Activated CD4-positive, alpha-beta memory T cell treated with anti-CD3 and anti-CD28 coated beads for 36 hours (primary cell): ENCODE results near the gene DNER. TPM values are rescaled to one million over a fixed set of nuclear protein-coding genes. Genes with fewer than 3 reads are reported as not detected.

Source experiments
- CTCF ChIA-PET: fragments of 350-600 bp; sonication (Branson Sonifier 250); formaldehyde crosslinking; loops from one replicate; lab custom pipeline; 2021; ENCODE audit warnings: antibody characterized with exemption, inconsistent platforms; lab: Charles Lee
- POLR2A ChIA-PET: fragments of 350-600 bp; sonication (Branson Sonifier 250); formaldehyde crosslinking; loops from one replicate; lab custom pipeline; 2021; ENCODE audit warnings: antibody characterized with exemption; lab: Charles Lee
- DNase-seq: peaks from one replicate; pipeline ENCODE4 v3.0.0-alpha.2; 2020
- H3K27ac Mint-ChIP-seq: one replicate; pipeline ENCODE4 v1.8.0; 2021; ENCODE audit warnings: mixed read lengths
- H3K27me3 Mint-ChIP-seq: one replicate; pipeline ENCODE4 v1.8.0; 2021; ENCODE audit warnings: mixed read lengths
- H3K36me3 Mint-ChIP-seq: one replicate; pipeline ENCODE4 v1.8.0; 2021; ENCODE audit warnings: mixed read lengths
- H3K4me1 Mint-ChIP-seq: one replicate; pipeline ENCODE4 v1.8.0; 2021; ENCODE audit warnings: low read depth, mixed read lengths
- H3K4me3 Mint-ChIP-seq: one replicate; pipeline ENCODE4 v1.8.0; 2021; ENCODE audit warnings: mild to moderate bottlenecking, mixed read lengths
- H3K9me3 Mint-ChIP-seq: one replicate; pipeline ENCODE4 v1.8.0; 2021; ENCODE audit warnings: mixed read lengths
- intact Hi-C: fragments of 100-400 bp; cut with micrococcal nuclease; formaldehyde crosslinking; loops from one replicate; pipeline ENCODE4 v1.15.1; 2023
- total RNA-seq, 2 experiments: library from RNA; stranded (reverse); gene quantifications; one replicate each; pipeline ENCODE4 v1.2.3, GENCODE V29; 2021

Gene DNER
- total RNA-seq, 2 experiments from 2014 or later = not detected

DNA sequence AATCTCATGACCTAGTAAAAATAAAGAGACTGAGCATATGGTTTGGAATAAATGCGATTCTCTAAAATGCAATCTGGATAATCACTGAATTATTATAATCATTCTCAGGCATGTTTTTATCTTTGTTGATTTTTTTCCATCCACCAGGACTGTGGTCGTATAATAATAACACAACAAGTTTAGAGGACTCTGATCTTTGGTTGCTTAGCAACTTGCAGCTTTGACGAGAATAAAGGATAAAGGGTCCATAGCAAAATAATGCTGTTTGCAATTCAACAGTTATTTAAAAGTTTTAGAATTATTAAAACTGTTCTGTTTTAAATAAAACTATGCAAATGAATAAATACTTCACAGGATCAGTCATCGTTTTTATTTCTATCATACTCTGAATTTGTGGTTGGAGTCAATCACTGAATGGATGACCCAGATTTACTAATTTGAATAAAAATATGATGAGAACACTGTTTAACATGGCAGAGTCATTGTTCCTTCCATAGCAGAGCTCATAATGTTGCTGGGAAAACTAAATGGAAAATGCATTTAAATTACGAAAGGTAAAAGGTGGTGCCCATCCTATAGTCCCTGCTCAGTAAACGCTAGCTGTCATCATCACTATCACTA is 29.3 kb downstream of the DNER start:
- Mint-ChIP-seq H3K9me3 (no peaks in the 10 kb centered on the region), H3K4me1 (no peaks in the 10 kb centered on the region), H3K27me3 (peaks cover 20% of the 10 kb centered on the region), H3K4me3 (no peak overlapping the region), H3K36me3 (no peaks in the 10 kb centered on the region), H3K27ac (no peak overlapping the region)
- CTCF ChIA-PET = no interaction called here
- intact Hi-C loops = no loop called here
- no peak for DNase-seq
- POLR2A ChIA-PET = no interaction called here

DNA sequence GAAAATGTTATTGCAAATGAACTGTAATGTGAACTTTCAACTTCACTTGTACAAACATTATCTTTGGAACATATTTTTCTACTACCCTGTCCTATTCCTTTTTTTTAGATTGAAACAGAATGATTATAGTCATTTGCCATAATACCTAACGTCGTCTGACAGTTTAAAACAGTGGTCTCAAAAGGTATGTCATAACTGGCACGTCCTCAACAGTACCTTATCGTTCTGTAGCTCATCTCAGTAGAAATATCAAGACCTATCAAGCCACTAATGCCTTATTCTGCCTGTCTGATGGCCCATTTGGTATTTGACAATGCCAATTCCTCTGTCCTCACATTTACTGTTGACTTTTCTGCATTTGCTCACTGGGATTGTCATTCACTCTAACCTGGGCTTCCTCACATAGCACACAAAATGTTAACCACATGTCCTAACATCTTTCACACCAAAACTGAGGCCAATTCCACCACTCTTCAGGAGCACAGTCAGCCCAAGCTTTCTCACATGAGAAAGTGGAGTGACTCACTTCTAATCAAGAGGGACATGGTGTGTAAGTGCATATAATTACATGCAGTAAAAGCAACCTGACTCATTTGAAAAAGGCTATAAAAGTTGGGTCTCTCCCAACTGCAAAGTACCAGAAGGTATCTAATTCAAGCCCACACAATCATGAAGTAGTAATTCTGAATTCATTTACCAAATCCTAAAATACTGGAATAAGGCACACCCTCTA is 34.8 kb downstream of the DNER start:
- Mint-ChIP-seq H3K9me3 (no peaks in the 10 kb centered on the region), H3K27me3 (peaks cover 34% of the 10 kb centered on the region), H3K4me1 (no peaks in the 10 kb centered on the region), H3K27ac (no peak overlapping the region), H3K36me3 (no peaks in the 10 kb centered on the region), H3K4me3 (no peak overlapping the region)
- POLR2A ChIA-PET = no interaction called here
- intact Hi-C loops = no loop called here
- CTCF ChIA-PET = no interaction called here
- DNase-seq = no peak

DNA sequence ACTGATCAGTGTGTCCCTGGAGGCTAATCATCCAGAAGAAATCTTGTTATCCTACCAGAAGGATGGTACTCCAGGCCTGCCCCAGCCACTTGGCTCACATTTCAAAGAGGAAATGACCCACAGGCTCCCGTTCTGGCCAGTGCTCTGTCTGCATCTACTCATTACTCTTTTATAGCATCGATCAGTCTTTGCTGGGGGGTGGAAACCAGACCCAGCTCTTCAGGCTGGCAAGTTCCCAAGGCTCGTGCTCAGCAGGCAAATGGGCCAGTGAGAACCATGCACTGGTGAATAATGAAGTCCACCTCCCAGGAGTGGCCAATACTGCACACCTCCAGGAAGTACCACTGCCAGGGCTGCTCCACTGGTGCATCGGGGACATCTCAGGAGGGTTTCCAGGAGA is 38.8 kb downstream of the DNER start:
- Mint-ChIP-seq H3K4me3 (no peak overlapping the region), H3K27me3 (peaks cover 39% of the 10 kb centered on the region), H3K9me3 (no peaks in the 10 kb centered on the region), H3K36me3 (no peaks in the 10 kb centered on the region), H3K4me1 (no peaks in the 10 kb centered on the region), H3K27ac (no peak overlapping the region)
- ChIA-PET CTCF (no interaction called here), POLR2A (no interaction called here)
- intact Hi-C loops = no loop called here
- no peak for DNase-seq

DNA sequence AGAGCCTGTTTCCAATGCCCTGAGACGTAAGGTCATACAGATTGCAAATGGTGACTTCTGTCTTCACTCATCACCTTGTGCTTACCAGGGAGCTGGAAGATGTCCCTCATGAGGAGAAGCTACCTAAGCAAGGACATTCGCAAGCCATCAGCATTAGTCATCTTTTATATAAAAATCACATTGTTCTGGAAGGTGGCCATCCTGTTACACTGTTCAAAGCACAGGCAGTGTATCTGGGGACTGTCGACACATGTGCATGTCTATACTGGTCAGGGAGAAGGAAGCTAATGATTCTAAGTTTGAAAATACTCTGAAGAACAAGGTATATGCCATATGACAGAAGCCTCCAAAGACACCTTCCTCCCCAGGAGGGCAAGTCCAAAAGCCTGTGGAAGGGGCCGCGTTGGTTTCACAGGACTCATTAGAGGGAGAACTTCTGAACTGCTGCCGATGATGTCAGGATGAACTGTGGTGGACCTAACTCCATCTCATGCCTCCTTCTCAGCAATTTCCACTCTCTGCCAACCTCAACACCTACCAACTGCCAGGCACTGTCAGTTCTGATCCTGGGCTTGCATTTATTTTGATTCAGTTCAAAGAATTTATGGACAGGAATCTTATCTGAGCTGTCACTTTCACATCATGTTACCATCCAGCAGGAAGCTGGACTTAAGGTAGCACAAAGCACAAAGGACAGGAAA is 39.4 kb downstream of the DNER start:
- Mint-ChIP-seq H3K36me3 (no peaks in the 10 kb centered on the region), H3K27me3 (peaks cover 40% of the 10 kb centered on the region), H3K4me3 (no peak overlapping the region), H3K9me3 (no peaks in the 10 kb centered on the region), H3K27ac (no peak overlapping the region), H3K4me1 (no peaks in the 10 kb centered on the region)
- CTCF ChIA-PET = no interaction called here
- DNase-seq = no peak
- intact Hi-C loops = no loop called here
- POLR2A ChIA-PET = no interaction called here

DNA sequence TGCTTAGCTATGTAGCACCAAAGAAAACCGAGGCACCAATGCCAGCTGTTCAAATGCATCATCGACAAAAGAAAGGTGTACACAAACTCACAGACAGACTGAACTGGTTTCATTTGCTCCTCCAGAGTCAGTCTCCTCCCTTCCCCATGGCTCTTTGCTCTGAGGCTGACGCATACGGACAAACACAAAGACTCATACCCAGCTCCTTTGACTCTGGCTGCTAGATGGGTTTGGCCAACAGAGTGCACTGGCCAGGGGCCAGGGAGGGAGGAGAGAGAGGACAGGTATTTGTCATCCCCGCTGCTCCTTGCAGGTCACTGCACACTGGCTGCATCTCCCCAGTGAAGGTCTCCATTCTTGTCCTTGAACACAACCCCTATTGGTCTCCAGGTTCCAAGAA is 40.7 kb downstream of the DNER start:
- CTCF ChIA-PET = no interaction called here
- Mint-ChIP-seq H3K27ac (no peak overlapping the region), H3K9me3 (no peaks in the 10 kb centered on the region), H3K36me3 (no peaks in the 10 kb centered on the region), H3K4me1 (no peaks in the 10 kb centered on the region), H3K27me3 (peaks cover 32% of the 10 kb centered on the region), H3K4me3 (no peak overlapping the region)
- POLR2A ChIA-PET = no interaction called here
- intact Hi-C loops = no loop called here
- no peak for DNase-seq

DNA sequence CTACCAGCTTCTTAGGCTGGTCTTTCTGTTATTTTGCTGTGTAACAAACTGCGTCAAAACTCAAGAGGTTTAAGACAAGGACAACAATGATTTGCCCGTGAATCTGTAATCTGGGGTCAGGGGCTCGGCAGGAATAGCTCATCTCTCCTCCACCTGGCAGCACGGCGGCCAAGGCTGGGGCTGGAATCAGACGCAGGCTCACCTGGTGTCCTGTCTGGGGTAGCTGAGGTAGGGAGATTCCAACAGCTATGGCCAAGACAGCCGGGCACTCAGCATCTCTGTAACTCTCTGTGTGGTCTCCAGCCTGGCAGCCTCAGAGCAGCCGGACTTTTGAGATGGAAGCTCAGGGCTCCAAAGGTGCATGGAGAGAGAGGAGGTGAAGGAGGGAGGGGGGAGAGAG is 42.3 kb downstream of the DNER start:
- CTCF ChIA-PET = no interaction called here
- POLR2A ChIA-PET = no interaction called here
- intact Hi-C loops = no loop called here
- Mint-ChIP-seq H3K4me3 (no peak overlapping the region), H3K4me1 (no peaks in the 10 kb centered on the region), H3K27ac (no peak overlapping the region), H3K36me3 (no peaks in the 10 kb centered on the region), H3K27me3 (peaks cover 26% of the 10 kb centered on the region), H3K9me3 (no peaks in the 10 kb centered on the region)
- no peak for DNase-seq

DNA sequence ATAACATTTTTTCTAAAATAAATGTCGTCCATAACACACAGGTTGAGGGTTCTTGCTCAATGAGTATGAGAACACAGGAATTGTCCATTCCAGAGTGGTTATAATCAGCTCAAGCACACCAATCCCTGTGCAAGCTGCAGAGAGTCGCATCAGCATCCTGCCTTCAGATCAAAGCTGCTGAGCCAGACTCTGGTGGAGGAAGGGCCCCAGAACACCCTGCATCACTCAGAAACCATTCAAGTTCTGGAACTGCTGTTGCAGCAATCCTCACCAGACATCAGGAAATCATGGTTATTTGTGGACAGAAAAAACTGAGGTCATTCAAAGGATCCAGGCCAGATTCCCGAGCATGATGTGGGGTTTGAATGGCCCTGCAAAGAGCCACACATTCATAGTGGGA is 44.5 kb downstream of the DNER start:
- CTCF ChIA-PET = no interaction called here
- no peaks in the 10 kb centered on the region for H3K4me1 Mint-ChIP-seq
- POLR2A ChIA-PET = no interaction called here
- no peak overlapping the region for H3K4me3 Mint-ChIP-seq
- DNase-seq = no peak
- H3K9me3 Mint-ChIP-seq = no peaks in the 10 kb centered on the region
- H3K36me3 Mint-ChIP-seq = no peaks in the 10 kb centered on the region
- H3K27me3 Mint-ChIP-seq = peaks cover 24% of the 10 kb centered on the region
- intact Hi-C loops = no loop called here
- H3K27ac Mint-ChIP-seq = no peak overlapping the region

DNA sequence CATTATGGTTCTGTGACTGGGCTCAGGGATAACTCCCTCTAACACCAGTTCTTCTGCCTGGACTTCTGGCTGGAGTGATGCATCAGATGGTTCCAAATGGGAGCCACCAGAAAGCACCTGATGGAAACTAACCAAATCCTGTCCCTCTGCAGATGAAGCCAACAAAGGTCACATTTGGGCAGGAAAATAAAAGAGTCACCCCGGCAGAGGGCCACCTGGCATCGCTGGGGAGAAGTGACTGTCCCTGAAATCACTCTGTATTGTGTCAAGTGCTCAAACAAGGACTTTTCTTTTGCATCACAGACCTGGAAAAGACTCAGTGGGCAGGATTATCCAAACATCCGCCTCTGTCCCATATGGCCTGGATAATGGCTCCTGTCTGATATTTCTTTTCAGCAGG is 47.5 kb downstream of the DNER start:
- no peak overlapping the region for H3K27ac Mint-ChIP-seq
- H3K4me3 Mint-ChIP-seq = no peak overlapping the region
- intact Hi-C loops = no loop called here
- no peaks in the 10 kb centered on the region for H3K4me1 Mint-ChIP-seq
- no peaks in the 10 kb centered on the region for H3K9me3 Mint-ChIP-seq
- H3K36me3 Mint-ChIP-seq = no peaks in the 10 kb centered on the region
- H3K27me3 Mint-ChIP-seq = peaks cover 15% of the 10 kb centered on the region
- DNase-seq = no peak
- POLR2A ChIA-PET = no interaction called here
- CTCF ChIA-PET = no interaction called here

DNA sequence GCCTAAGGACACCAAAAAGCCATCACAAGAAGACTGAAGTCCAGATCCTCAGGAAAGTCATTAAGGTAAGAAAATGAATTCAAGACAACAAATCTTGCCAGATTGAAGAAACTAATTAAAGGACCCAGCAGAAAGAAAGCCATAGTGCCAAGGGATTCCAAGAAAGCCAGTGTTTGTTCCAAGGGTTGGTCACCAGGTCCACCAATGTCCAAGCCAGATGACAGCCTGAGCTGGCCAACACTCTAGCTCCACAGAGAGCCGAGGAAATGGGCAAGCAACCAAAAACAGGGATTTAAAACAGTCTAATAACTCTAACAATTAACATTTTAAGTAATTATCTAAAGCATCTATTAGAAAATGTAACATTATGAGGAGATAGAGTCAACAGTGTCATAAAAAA is 49.2 kb downstream of the DNER start:
- intact Hi-C loops = no loop called here
- Mint-ChIP-seq H3K4me1 (no peaks in the 10 kb centered on the region), H3K27me3 (peaks cover 10% of the 10 kb centered on the region), H3K4me3 (no peak overlapping the region), H3K36me3 (no peaks in the 10 kb centered on the region), H3K9me3 (no peaks in the 10 kb centered on the region), H3K27ac (no peak overlapping the region)
- no peak for DNase-seq
- ChIA-PET POLR2A (no interaction called here), CTCF (interaction anchor here (1.1 kb wide), 1 partner anchor 15 kb away, joined by 3 read pairs; no protein-coding TSS in a partner anchor)

DNA sequence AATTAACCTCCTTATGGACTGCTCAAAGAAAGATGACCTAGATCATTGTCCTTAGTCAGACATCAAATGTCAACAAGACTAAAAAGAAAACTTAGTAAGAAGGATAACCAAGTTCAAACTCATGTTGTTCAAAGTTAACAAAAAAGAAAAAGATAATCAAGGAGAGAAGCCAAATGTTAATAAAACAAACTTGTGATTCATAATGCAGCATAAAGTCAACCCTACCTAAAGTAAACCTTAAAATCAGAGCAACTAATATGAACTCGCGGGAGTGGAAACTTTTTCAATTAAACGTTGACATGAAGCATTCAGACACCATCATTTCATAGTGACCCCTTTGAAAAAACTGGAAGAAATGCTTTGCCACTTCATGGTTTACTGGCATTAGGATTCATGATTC is 52.9 kb downstream of the DNER start:
- ChIA-PET CTCF (no interaction called here), POLR2A (no interaction called here)
- no peaks in the 10 kb centered on the region for H3K9me3 Mint-ChIP-seq
- no peaks in the 10 kb centered on the region for H3K36me3 Mint-ChIP-seq
- no peak overlapping the region for H3K4me3 Mint-ChIP-seq
- no peak for DNase-seq
- H3K4me1 Mint-ChIP-seq = no peaks in the 10 kb centered on the region
- intact Hi-C loops = no loop called here
- no peak overlapping the region for H3K27ac Mint-ChIP-seq
- peaks cover 3% of the 10 kb centered on the region for H3K27me3 Mint-ChIP-seq

DNA sequence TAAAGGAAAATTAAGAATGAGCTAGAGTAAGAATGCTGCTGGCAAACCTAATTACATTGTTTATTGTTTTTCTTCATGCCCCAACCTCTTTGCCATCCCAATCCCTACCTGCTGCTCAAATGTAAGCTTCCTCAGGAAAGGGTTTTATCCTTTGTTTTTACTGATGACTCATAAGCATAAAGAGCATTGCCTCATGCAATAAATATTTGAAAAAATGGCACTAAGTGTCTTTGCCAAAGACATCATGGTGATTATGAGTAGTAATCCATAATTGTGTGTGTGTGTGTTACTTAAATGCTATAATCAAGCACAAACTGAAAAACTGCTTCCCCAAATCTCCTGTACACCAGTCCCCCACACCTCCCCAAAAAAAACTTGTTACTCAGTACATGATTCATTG is 53.4 kb downstream of the DNER start:
- no peaks in the 10 kb centered on the region for H3K9me3 Mint-ChIP-seq
- H3K36me3 Mint-ChIP-seq = no peaks in the 10 kb centered on the region
- POLR2A ChIA-PET = no interaction called here
- no peak overlapping the region for H3K27ac Mint-ChIP-seq
- CTCF ChIA-PET = no interaction called here
- intact Hi-C loops = no loop called here
- H3K4me1 Mint-ChIP-seq = no peaks in the 10 kb centered on the region
- no peak for DNase-seq
- peaks cover 3% of the 10 kb centered on the region for H3K27me3 Mint-ChIP-seq
- H3K4me3 Mint-ChIP-seq = no peak overlapping the region

DNA sequence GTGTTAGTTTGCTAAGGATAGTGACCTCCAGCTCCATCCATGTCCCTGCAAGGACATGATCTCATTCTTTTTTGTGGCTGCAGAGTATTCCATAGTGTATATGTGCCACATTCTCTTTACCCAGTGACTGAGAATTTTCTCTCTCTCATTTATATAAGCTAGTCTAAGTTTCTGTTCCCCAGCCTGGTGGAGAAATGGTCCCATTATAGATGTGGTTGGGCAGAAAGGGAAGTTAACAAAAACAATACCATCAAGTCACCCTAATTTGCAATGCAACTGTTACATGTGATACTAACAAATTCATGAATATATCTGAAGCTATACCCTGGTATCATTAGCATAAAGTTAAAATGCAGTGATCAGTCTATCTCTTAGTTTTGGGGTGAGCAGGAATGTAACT is 54.0 kb downstream of the DNER start:
- CTCF ChIA-PET = no interaction called here
- DNase-seq = no peak
- POLR2A ChIA-PET = no interaction called here
- Mint-ChIP-seq H3K4me1 (no peaks in the 10 kb centered on the region), H3K9me3 (no peaks in the 10 kb centered on the region), H3K4me3 (no peak overlapping the region), H3K27ac (no peak overlapping the region), H3K27me3 (peaks cover 5% of the 10 kb centered on the region), H3K36me3 (no peaks in the 10 kb centered on the region)
- intact Hi-C loops = no loop called here

DNA sequence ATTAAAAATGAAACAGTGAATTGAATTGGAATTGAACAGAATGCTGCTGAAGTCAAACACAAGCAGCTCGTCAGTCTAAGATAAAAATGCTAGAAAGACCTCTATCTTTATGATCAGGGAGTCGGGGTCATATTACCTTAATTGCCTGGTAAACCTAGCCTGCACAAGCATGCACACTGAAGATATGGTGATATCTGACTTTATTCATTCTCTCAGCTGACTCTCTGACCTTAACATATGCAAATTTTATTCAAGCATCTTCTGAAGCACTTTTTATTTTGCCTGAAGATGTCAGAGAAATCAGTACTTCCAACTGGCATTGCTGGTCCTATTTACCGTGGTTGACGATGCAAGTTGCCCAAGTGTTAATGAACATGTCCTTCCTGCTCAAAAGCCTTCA is 56.4 kb downstream of the DNER start:
- Mint-ChIP-seq H3K4me3 (no peak overlapping the region), H3K36me3 (no peaks in the 10 kb centered on the region), H3K27ac (no peak overlapping the region), H3K9me3 (no peaks in the 10 kb centered on the region), H3K4me1 (no peaks in the 10 kb centered on the region), H3K27me3 (peaks cover 7% of the 10 kb centered on the region)
- intact Hi-C loops = no loop called here
- ChIA-PET POLR2A (no interaction called here), CTCF (no interaction called here)
- DNase-seq = no peak
